ENCODE data around the gene DNAJC1.
A peak's percentile ranks its signal among the peaks of the same experiment; 100 is the strongest.

DNA sequence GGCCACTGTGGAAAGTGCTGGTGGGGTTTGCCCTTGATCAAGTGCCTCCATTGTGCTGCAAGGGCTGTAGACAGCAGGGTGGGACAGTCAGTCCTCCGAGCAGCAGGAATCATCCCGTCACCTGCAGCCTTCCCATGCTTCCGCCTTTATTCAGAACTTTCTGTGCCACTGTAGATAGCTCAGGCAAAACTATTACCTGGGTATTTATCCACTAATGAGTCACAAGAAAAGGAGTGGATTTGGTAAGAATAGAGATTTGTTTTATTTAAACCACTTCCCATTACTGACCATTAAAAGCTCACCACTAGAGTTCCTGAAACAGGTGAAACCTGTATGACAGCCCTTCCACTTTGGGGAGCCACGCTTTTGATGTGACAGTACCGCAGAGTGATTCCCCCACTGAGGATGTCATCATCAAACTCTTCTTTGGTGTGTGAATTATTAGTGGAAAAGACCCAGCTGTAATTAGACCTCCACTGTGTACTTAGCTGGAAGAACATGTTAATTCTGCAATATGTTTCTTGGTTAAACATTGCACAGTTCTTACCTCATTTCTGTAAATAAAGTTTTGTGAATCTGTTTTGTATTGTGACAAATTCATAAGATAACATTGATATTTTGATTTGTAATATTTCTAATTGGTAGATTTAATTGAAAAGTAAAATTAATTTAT, 260.7 kb downstream of the DNAJC1 start:
- TF ChIP-seq ZNF274 (IDR thresholded peaks at IDR 0.05; ENCODE audit: borderline replicate concordance, extremely low read depth, low read length), result no peak
- TF ChIP-seq, protein P1, sequence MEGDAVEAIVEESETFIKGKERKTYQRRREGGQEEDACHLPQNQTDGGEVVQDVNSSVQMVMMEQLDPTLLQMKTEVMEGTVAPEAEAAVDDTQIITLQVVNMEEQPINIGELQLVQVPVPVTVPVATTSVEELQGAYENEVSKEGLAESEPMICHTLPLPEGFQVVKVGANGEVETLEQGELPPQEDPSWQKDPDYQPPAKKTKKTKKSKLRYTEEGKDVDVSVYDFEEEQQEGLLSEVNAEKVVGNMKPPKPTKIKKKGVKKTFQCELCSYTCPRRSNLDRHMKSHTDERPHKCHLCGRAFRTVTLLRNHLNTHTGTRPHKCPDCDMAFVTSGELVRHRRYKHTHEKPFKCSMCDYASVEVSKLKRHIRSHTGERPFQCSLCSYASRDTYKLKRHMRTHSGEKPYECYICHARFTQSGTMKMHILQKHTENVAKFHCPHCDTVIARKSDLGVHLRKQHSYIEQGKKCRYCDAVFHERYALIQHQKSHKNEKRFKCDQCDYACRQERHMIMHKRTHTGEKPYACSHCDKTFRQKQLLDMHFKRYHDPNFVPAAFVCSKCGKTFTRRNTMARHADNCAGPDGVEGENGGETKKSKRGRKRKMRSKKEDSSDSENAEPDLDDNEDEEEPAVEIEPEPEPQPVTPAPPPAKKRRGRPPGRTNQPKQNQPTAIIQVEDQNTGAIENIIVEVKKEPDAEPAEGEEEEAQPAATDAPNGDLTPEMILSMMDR (IDR thresholded peaks at IDR 0.05; ENCODE audit: control extremely low read depth in 1 of 3, insufficient read depth in 1 of 3, low read depth in 1 of 3, low read length in 3 of 3), result no peak
- TF ChIP-seq RBBP5 (IDR thresholded peaks at IDR 0.05; ENCODE audit: borderline replicate concordance, low read depth, low read length), result no peak
- TF ChIP-seq, protein P2, sequence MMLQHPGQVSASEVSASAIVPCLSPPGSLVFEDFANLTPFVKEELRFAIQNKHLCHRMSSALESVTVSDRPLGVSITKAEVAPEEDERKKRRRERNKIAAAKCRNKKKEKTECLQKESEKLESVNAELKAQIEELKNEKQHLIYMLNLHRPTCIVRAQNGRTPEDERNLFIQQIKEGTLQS (IDR thresholded peaks at IDR 0.05; ENCODE audit: insufficient read depth, low read depth, low read length), result no peak
- no peak for TF ChIP-seq KDM1A (IDR thresholded peaks at IDR 0.05; ENCODE audit: borderline replicate concordance, low read length)
- no peak for TF ChIP-seq CREB1 (IDR thresholded peaks at IDR 0.05)
- TF ChIP-seq GTF2F1 (IDR thresholded peaks at IDR 0.05; ENCODE audit: borderline replicate concordance, low read depth, low read length), result no peak
- TF ChIP-seq YY1 (IDR thresholded peaks at IDR 0.05; ENCODE audit: low read depth, low read length), result no peak
- TF ChIP-seq POLR2AphosphoS5 (IDR thresholded peaks at IDR 0.05; ENCODE audit: low read depth, low read length), result 0 out of 2 replicates have a peak, but pooled peaks have one; percentile 16
- TF ChIP-seq CHD1 (IDR thresholded peaks at IDR 0.05; ENCODE audit: low read depth, low read length), result no peak
